CD4-positive, alpha-beta T cell treated with Interferon gamma for 1 hour (primary cell): ENCODE measurements around the gene CYP2A13.
A peak's percentile ranks its signal among the peaks of the same experiment; 100 is the strongest.
"Not testable (repeated sequence)": the region's sequence is repeated elsewhere in the genome, so short reads cannot be mapped to it uniquely, and the experiment has no call there.

ENCODE experiments used
- DNase-seq: peaks from one replicate; pipeline ENCODE4 v3.0.0-alpha.2; 2020

The CYP2A13 gene

DNA sequence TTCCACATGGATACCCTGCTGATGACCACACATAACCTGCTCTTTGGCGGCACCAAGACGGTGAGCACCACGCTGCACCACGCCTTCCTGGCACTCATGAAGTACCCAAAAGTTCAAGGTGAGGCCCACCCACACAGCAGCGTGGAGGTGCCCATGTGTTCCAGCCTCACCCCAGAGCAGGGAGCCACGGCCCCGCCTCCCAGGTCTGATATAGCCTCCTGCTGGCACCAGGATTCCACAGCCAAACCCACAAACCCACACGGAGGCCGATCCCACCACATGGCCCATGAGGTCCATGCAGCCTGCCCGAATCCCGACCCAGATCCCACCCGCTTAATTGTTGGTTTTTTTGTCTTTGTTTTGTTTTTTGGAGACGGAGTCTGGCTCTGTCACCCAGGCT is 34.6 kb downstream of the CYP2A13 start:
- DNase-seq = not testable (repeated sequence)

DNA sequence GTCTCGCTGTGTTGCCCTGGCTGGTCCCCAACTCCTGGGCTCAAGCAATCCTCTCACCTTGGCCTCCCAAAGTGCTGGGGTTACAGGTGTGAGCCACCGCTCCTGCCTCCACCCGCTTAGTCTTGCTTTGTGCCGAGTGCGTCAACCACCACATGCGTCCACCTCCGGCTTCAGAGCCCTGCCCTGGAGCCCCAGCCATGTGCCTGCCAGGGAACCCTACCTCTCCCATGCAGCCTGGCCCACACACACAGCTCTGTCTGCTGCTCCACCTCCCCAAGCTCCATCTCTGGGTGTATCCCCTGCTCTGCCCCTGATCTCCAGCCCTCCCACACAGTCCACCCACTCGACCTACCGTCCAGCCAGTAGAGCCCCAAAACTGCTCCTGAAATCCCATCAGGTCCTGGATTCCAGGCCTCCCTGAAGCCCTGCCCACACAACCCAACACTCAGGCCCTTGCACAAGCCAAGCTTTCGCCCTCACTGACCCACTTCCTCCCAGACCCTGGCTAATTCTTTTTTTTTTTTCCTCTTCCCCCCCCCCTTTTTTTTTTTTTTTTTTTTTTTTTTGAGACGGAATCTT is 35.6 kb downstream of the CYP2A13 start:
- no peak for DNase-seq

DNA sequence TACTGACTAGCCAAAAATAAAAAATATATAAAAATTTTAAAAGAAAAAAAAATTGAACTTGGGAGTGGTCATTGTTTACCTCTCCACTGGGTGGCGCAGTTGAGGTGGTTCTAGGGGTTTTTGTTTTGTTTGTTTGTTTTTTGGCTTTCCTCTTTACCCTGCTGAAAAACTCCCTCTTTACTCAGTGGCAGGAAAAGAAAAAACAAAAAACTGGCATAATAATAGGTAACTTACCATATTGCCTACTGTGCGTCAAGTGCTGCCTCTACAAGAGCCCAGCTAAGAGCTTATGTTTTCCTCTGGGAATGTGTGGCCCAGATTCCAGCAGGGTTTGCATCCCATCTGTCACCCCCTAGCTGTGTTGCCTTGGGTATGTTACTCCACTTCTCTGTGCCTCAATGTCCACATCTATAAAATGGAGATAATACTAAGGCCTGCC is 38.5 kb downstream of the CYP2A13 start:
- peak; percentile 18 for DNase-seq

DNA sequence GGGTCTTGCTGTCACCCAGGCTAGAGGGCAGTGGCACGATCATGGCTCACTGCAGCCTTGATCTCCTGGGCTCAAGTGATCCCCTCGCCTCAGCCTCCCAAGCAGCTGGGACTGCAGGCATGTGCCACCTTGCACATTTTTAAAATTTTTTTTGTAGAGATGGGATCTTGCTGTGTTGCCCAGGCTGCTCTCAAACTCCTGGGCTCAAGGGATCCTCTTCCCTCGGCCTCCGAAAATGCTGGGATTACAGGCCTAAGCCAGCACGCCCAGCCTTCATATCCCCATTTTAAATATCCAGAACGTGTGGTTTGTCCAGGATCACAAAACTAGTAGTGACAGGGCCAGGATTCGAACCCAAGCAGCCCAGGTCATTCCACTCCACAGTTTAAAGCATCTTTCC is 39.1 kb downstream of the CYP2A13 start:
- DNase-seq = not testable (repeated sequence)

DNA sequence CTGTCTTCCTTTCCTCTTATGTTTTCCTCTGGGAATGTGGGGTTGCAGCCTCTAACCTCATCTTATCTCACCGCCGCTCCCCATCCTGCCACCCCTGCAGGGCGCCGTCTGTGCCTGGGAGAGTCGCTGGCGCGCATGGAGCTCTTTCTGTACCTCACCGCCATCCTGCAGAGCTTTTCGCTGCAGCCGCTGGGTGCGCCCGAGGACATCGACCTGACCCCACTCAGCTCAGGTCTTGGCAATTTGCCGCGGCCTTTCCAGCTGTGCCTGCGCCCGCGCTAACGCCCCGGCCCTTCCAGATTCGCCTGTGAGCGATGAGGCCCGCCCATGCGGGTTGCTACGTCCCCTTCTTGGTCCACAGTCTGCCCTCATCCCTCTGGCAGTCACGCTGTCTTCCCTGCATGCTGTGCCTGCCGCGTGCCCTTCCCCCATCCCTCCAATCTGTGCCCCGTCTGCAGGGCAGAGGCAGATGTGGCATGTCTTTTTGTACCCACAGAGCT is 39.6 kb downstream of the CYP2A13 start:
- DNase-seq = peak; percentile 81

DNA sequence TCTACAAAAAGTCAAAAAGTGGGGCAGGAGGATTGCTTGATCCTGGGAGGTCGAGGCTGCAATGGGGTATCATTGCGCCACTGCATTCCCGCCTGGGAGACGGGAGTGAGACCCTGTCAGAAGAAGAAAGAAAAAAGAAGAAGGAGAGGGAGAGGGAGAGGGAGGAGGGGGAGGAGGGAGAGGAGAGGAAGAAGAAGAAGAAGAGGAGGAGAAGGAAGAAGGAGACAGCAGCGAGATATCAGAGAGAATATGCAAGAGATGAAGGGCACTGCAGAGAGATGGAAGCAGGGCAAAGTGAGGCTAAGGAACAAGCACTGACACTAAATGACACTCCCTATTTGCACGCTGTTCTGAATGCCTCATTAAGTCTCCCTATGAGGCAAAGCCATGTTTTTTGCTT is 40.4 kb downstream of the CYP2A13 start:
- no peak for DNase-seq

DNA sequence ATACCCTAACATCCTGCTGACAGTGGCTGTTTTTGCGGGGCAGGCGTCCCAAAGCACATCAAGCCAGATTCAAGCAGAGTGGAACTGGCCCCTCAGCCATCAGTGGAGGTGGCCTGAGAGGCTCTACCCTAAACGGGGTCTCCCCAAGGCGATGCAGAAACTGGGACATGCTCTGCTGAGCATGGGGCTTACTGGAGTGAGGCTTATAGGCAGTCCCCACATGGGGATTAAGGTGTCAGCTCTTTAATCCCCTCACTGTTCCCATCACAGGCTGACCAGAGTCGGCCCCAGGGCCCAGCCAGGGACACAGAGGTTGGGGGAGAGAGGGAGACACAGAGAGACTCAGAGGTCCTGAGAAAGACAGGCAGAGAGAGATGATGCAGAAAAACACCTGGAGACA is 42.9 kb downstream of the CYP2A13 start:
- DNase-seq = no peak

DNA sequence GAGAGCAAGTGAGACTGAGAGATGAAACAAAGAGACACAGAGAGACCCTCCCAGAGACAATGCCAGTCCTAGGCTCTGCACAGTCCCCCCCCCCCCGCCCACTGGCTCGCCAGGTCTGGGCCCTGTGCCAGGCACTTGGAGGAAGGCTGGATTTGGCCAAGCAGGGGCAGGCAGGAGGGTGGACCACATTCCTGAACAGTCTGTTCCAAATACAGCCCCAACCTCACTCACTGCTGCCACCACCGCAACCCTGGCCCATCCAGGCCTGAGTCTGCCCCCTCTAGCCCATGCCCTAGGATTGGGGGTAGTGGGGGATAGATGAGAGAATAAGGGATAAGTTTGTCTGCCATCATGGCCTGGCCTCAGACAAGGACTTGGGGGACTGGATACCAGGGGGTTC is 45.0 kb downstream of the CYP2A13 start:
- DNase-seq = no peak

DNA sequence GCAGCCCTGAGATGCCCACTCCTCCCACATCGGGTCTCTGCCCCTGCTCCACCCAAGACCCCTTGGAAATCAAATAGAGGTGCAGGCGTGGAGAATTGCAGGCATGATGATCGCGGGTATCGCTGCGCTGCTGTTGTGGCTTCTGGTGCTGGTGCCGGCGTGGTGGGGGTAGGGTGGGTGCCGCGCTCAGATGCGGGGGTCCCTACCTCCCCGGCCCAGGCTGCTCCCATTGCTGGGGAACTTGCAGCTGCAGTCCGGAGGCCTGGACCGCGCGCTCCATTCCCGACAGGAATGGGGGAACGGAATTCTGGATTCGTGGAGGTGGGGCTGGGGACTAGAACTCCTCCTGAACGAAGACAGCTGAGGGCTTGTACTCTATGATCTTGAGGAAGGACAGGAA is 46.4 kb downstream of the CYP2A13 start:
- no peak for DNase-seq

DNA sequence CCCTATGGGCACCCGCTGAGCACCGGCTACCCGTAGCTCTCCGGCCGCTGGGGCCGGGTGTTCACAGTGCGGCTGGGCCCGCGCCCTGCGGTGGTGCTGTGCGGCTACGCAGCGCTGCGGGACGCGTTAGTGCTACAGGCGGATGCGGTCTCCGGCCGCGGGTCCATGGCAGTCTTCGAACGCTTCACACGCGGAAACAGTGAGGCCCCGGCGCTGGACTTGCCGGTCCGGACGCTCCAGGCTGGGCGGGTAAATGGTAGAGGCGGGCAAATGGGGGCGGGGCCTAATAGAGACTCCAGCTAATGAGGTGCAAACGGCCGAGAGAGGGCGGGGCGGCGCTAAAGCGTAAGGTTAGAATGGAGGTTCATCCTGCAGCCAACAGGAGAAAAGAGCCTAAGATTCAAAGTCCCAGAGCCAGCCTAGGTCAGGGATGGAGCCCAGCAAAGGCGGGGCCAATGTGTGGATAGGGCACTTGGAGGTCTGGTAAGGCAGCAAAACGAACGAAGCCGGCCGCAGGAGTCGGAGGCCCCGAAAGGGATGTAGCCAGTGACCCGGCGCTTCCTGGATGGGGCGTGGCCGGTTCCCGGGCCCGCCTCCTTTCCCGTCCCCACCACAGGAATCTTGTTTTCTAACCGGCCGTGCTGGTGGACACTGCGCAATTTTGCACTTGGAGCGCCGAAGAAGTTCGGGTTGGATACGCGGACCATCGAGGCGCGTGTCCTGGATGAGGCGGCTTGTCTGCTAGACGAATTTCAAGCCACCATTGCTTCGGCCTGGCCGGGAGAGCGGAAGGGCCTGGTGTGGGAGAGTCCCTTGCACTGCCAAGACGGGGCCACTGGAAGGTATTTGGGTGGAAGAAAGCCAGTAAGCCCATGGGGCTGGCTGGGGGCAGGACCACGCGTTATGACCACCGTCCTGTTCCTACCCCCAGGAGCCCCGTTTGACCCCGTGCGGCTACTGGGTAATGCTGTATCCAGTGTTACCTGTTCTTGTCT is 47.4 kb downstream of the CYP2A13 start:
- peak; percentile 63 for DNase-seq

DNA sequence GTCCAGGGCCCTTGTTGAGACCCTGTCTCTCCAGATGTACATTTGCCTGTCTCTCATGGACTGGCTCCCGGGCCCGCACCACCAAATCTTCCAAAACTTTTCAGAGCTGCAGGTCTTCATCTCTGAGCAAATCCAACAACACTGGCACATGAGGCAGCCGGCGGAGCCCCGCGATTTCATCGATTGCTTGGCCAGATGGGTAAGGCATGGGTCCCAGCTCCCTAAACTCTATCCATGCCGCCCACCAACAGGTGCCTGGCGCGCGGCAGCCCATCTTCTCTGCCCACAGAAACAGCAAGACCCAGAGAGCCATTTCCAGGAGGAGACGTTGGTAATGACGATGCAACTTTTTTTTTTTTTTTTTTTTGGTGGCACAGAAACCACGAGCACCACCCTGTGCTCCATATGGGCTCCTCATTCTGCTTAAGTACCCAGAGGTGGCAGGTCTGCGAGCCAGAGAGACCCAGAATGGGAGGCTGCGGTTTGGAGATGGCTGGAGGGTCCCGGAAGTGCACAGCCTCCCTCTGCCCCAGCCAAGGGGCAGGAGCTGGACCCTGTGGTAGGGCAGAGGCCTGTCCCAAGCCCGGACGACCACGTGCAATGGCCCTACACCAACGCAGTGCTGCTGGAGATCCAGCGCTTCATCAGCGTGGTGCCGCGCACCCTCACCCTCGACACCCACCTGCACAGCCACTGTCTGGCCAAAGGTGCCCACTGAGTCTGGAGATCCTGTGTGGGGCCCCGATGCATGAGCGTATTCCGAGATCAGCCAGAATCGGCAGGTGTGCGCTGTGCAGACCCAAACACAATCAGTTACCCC is 48.6 kb downstream of the CYP2A13 start:
- DNase-seq = no peak

DNA sequence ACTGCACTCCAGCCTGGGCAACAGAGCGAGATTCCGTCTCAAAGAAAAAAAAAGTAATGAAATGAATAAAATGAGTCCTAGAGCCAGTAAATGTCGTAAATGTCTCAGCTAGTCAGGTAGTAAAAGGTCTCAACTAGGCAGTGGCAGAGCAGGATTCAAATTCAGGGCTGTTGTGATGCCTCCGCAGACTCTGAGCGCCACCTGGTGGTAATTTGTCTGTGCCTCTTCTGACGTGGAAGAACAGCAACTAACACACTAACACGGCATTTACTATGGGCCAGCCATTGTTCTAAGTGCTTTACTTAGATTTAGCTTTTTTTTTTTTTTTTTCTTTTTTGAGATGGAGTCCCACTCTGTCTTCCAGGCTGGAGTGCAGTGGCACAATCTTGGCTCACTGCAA is 56.2 kb downstream of the CYP2A13 start:
- DNase-seq = peak; percentile 83
